ENCODE data around the gene RAB11FIP3.

- TF ChIP-seq CTCF (IDR thresholded peaks at IDR 0.05; ENCODE audit: low read depth, low read length) (no peak), EZH2phosphoT487 (IDR thresholded peaks at IDR 0.05; ENCODE audit: low read depth) (no peak)
These were observed 49.1 kb downstream of the RAB11FIP3 start for GRCh38 chr16:474420-475122.
